PC-3 (cell line): ENCODE results near the gene ZNF354B. TPM values are rescaled to one million over a fixed set of nuclear protein-coding genes. Genes with fewer than 3 reads are reported as not detected.

Experiments used
- ATAC-seq: fragments of 200-7000 bp; cut with Tn5 transposase; 2 replicates; pipeline ENCODE4 v1.9.1; 2020; ENCODE audit warnings: mild to moderate bottlenecking, moderate library complexity
- BruUV-seq: library from RNA; stranded (reverse); fragments of 400-500 nt; replicated peaks from 2 replicates; lab custom pipeline; 2021; lab: Mats Ljungman, UMichigan
- CTCF ChIA-PET: fragments of 300-600 bp; sonication (Branson Sonifier 250); formaldehyde crosslinking; loops from one replicate; lab custom pipeline; 2022; ENCODE audit warnings: antibody characterized with exemption; lab: Charles Lee
- POLR2A ChIA-PET: fragments of 300-600 bp; sonication (Branson Sonifier 250); formaldehyde crosslinking; loops from one replicate; lab custom pipeline; 2022; ENCODE audit warnings: antibody characterized with exemption; ENCODE audit not compliant: unreplicated experiment; lab: Charles Lee
- DNase-seq: peaks from one replicate; pipeline ENCODE4 v3.0.0-alpha.2; 2015
- H2AFZ ChIP-seq: fragments of 300-600 bp; sonication (generic); 2 replicates; pipeline ENCODE4 v1.6.0; 2016; ENCODE audit warnings: antibody characterized with exemption, low read length
- H3F3A ChIP-seq: fragments of 300-600 bp; sonication (generic); one replicate; pipeline ENCODE4 v1.6.0; 2017; ENCODE audit warnings: antibody characterized with exemption, low read length, control low read depth, mild to moderate bottlenecking; ENCODE audit not compliant: unreplicated experiment
- H3K27ac ChIP-seq: fragments of 300-600 bp; sonication (generic); 2 replicates; pipeline ENCODE4 v1.5.1; 2016; ENCODE audit warnings: mild to moderate bottlenecking, low read length
- H3K27me3 ChIP-seq: fragments of 300-600 bp; sonication (generic); 2 replicates; pipeline ENCODE4 v1.6.1; 2016; ENCODE audit warnings: low read length, mixed read lengths
- H3K36me3 ChIP-seq: fragments of 300-600 bp; sonication (generic); 2 replicates; pipeline ENCODE4 v1.6.1; 2016; ENCODE audit warnings: low read depth, mixed run types, low read length, mixed read lengths
- H3K4me1 ChIP-seq: fragments of 300-600 bp; sonication (generic); 2 replicates; pipeline ENCODE4 v1.5.1; 2016; ENCODE audit warnings: low read length; ENCODE audit not compliant: insufficient read depth
- H3K4me2 ChIP-seq: fragments of 300-600 bp; sonication (generic); 2 replicates; pipeline ENCODE4 v1.6.0; 2016; ENCODE audit warnings: low read length
- H3K4me3 ChIP-seq: fragments of 300-600 bp; sonication (generic); 2 replicates; pipeline ENCODE4 v1.5.1; 2016; ENCODE audit warnings: mild to moderate bottlenecking, low read length, mixed read lengths
- H3K79me2 ChIP-seq: fragments of 300-600 bp; sonication (generic); 2 replicates; pipeline ENCODE4 v1.6.1; 2017; ENCODE audit warnings: low read length, mixed read lengths
- H3K9ac ChIP-seq: fragments of 300-600 bp; sonication (generic); 2 replicates; pipeline ENCODE4 v1.6.0; 2016; ENCODE audit warnings: mild to moderate bottlenecking, low read length
- H3K9me2 ChIP-seq: fragments of 300-600 bp; sonication (generic); replicated peaks from 2 replicates; pipeline ENCODE4 v1.6.1; 2016; ENCODE audit warnings: mixed run types, low read length, mixed read lengths
- H3K9me3 ChIP-seq: fragments of 300-600 bp; sonication (generic); 2 replicates; pipeline ENCODE4 v1.6.1; 2016; ENCODE audit warnings: low read length, mixed read lengths
- H4K20me1 ChIP-seq: fragments of 300-600 bp; sonication (generic); 2 replicates; pipeline ENCODE4 v1.6.1; 2016; ENCODE audit warnings: low read length, mixed read lengths
- EZH2 ChIP-seq: fragments of 300-600 bp; sonication (generic); IDR thresholded peaks from one replicate; pipeline ENCODE4 v1.6.1; 2017; ENCODE audit warnings: antibody characterized with exemption, mild to moderate bottlenecking, low read length; ENCODE audit not compliant: unreplicated experiment
- EZH2phosphoT487 ChIP-seq: fragments of 300-600 bp; sonication (generic); IDR thresholded peaks from 2 replicates; pipeline ENCODE4 v1.6.1; 2018; ENCODE audit warnings: mild to moderate bottlenecking, antibody characterized with exemption, low read length, borderline replicate concordance
- intact Hi-C: fragments of 100-400 bp; cut with micrococcal nuclease; formaldehyde crosslinking; loops from 2 replicates; pipeline ENCODE4 v1.9.0; 2023
- total RNA-seq: library from RNA; depleted of rRNA; stranded (reverse); fragments of >200 nt; gene quantifications from 2 replicates; pipeline ENCODE4 v1.2.3, GENCODE V29; 2014
- TF ChIP-seq, protein P1 (sequence below): fragments of 300-600 bp; sonication (generic); conservative IDR thresholded peaks from 2 replicates; pipeline ENCODE4 v1.5.1; 2017; ENCODE audit warnings: antibody characterized with exemption, low read depth, mild to moderate bottlenecking, low read length

ZNF354B gene
- total RNA-seq, 1 experiment from 2014 or later, result 6.2 TPM

DNA sequence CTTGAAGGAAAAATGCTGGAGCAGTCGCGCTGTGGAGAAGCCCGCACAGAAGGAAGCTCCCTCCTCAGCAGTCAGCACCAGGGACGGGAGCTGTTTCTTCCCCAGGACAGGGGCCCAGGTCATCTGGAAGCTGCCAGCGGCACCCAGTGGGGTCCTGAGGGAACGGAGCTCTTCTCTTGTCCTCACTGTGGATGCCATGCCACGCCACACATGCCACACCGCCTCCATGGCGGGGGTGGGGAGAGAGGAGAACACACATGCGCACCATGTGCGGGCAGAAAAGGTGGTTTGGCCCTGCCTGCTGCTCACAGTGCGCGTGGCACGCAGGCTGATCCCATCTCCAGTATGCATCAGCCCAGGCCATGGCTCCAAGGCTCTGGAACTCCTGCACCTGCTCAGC is 41.7 kb upstream of the ZNF354B start:
- intact Hi-C loops, result no loop called here
- TF ChIP-seq, protein P1, sequence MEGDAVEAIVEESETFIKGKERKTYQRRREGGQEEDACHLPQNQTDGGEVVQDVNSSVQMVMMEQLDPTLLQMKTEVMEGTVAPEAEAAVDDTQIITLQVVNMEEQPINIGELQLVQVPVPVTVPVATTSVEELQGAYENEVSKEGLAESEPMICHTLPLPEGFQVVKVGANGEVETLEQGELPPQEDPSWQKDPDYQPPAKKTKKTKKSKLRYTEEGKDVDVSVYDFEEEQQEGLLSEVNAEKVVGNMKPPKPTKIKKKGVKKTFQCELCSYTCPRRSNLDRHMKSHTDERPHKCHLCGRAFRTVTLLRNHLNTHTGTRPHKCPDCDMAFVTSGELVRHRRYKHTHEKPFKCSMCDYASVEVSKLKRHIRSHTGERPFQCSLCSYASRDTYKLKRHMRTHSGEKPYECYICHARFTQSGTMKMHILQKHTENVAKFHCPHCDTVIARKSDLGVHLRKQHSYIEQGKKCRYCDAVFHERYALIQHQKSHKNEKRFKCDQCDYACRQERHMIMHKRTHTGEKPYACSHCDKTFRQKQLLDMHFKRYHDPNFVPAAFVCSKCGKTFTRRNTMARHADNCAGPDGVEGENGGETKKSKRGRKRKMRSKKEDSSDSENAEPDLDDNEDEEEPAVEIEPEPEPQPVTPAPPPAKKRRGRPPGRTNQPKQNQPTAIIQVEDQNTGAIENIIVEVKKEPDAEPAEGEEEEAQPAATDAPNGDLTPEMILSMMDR, result no peak; the same call in 1 of the 2 replicates
- no peak for TF ChIP-seq EZH2
- TF ChIP-seq EZH2phosphoT487, result no peak
- ChIA-PET POLR2A (no interaction called here), CTCF (interaction anchor here (1.1 kb wide), 1 partner anchor 87 kb away, joined by 4 read pairs; no protein-coding TSS in a partner anchor)
- Histone ChIP-seq H3K4me2 (no peak overlapping the region), H3K9me3 (no peaks in the 10 kb centered on the region), H3K9me2 (no peaks in the 10 kb centered on the region), H3K4me3 (no peak overlapping the region), H4K20me1 (no peaks in the 10 kb centered on the region), H3K79me2 (no peaks in the 10 kb centered on the region), H2AFZ (no peak overlapping the region), H3K27me3 (peaks cover 84% of the 10 kb centered on the region), H3F3A (no peaks in the 10 kb centered on the region), H3K9ac (no peak overlapping the region), H3K4me1 (no peaks in the 10 kb centered on the region), H3K27ac (no peak overlapping the region), H3K36me3 (no peaks in the 10 kb centered on the region)
- no peak for DNase-seq
- ATAC-seq, result peak; percentile 46; the same call in 1 of the 2 replicates
- BruUV-seq, result no TSS peak

DNA sequence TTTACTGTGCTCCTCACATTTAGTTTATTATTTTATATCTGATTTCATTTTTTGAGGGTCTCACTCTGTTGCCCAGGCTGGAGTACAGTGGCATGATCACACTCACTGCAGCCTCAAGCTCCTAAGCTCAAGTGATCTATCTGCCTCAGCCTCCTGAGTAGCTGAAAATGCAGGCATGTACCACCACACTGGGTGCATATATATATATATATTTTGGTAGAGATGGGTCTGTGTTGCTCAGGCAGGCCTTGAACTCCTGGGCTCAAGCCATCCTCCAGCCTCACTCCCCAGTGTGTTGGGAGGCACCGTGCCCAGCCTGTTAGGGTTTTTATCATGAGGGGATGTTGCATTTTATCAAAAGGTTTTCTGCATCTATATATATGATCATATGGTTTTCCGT is 39.8 kb upstream of the ZNF354B start:
- TF ChIP-seq EZH2 (no peak), EZH2phosphoT487 (no peak)
- Histone ChIP-seq H3K27ac (no peak overlapping the region), H3K4me3 (no peak overlapping the region), H4K20me1 (no peaks in the 10 kb centered on the region), H3K36me3 (no peaks in the 10 kb centered on the region), H3K9ac (no peak overlapping the region), H3K79me2 (no peaks in the 10 kb centered on the region), H3F3A (no peaks in the 10 kb centered on the region), H2AFZ (no peak overlapping the region), H3K9me2 (no peaks in the 10 kb centered on the region), H3K27me3 (peaks cover 70% of the 10 kb centered on the region), H3K4me2 (no peak overlapping the region), H3K4me1 (no peaks in the 10 kb centered on the region), H3K9me3 (no peaks in the 10 kb centered on the region)
- ATAC-seq (no peak), DNase-seq (no peak)
- CTCF ChIA-PET, result no interaction called here
- POLR2A ChIA-PET, result no interaction called here
- intact Hi-C loops, result no loop called here
- BruUV-seq, result no TSS peak

DNA sequence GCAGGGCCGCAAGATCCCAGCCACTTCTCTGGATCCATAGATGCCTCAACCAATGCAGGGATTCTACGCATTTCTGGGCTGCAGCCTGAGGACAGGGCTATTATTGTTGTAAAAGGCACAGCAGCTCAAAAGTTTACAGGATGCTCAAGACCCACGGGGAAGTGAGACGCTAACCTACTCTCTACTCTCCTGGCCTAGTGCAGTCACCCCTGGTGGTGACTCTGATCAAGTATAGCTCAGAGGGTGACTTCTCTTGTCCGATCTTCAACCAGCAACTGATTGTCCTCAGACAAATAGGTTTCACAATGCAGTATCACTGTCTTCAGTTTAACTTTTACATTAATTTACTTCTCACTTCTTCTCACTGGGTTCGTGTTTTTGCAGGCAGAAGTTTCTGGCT is 34.3 kb upstream of the ZNF354B start:
- no peak overlapping the region for H3K27ac ChIP-seq
- H3K27me3 ChIP-seq, result peaks cover 45% of the 10 kb centered on the region
- no peak overlapping the region for H3K9ac ChIP-seq
- no peaks in the 10 kb centered on the region for H3K4me1 ChIP-seq
- H3K36me3 ChIP-seq, result no peaks in the 10 kb centered on the region
- H3K4me2 ChIP-seq, result no peak overlapping the region
- ATAC-seq (no peak), DNase-seq (no peak)
- TF ChIP-seq EZH2 (no peak), EZH2phosphoT487 (no peak)
- TF ChIP-seq, protein P1, result no peak
- intact Hi-C loops, result no loop called here
- H3K79me2 ChIP-seq, result no peaks in the 10 kb centered on the region
- BruUV-seq, result no TSS peak
- H4K20me1 ChIP-seq, result no peaks in the 10 kb centered on the region
- ChIA-PET POLR2A (no interaction called here), CTCF (no interaction called here)
- no peaks in the 10 kb centered on the region for H3K9me3 ChIP-seq
- no peaks in the 10 kb centered on the region for H3K9me2 ChIP-seq
- H3F3A ChIP-seq, result no peaks in the 10 kb centered on the region
- no peak overlapping the region for H3K4me3 ChIP-seq
- H2AFZ ChIP-seq, result no peak overlapping the region
